GM18499 (cell line): ENCODE measurements around the gene NEGR1.

ENCODE experiments used
- ATAC-seq: cut with Tn5 transposase; IDR thresholded peaks from one replicate; pipeline ENCODE4 v1.9.1; 2021; ENCODE audit warnings: moderate number of reproducible peaks; ENCODE audit not compliant: insufficient read depth, unreplicated experiment

NEGR1 gene

DNA sequence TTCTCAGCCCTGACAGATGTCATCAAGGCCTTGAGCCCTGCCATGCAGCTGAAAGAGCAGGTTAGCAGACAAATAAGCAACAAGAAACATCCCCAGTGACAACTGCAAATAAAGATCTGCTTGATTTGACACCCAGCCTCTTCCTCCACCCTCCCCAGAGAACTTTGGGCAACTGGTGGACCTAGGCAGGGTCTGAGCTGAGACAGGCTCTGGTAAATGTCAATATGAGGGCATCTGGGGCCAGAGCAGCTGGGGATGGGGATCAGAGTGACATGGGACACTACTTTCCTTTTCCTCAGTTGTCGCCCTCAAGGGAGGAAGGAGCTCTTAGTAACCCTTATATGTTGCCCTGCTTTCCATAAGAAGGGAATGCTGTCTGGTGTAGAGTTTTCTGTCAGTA lies 544.1 kb downstream of the NEGR1 start:
- ATAC-seq, result no peak

DNA sequence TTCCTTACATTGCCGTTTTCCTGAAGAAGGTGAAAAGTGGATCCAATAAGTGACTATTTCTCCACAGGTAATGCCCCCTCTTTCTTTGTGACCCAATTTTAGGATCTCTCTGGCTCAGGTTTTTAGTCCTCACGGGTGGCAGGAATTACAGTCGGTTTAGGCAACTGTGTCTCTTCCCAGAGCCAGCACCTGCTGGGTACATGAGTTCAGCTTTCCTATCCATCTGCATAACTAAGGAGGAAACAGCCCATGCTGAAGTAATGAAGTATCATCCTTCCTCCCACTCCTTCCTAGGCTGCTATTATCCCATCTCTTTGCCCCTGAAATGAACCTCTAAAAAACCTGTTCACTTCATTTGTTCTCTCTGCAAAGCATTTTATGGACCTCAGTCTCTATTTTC lies 544.6 kb downstream of the NEGR1 start:
- no peak for ATAC-seq

DNA sequence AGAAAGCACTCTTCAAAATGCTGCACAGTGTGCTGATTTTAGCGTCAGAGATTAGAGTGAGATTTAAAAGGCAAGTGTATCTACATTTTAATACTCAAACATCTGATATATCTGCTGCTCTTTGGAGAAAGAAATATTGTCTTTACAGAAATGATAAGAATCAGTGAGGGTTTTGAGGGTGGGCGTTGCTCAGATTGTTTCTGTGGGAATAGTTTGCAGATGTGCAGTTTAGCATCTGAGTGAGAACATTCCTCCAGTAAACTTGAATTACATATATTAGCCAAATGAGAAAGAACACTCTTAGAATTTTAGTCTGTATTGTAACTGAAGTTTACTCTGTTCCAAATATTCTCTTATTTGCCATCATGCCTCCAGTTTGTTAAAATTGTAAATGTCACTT lies 549.2 kb downstream of the NEGR1 start:
- ATAC-seq, result no peak

DNA sequence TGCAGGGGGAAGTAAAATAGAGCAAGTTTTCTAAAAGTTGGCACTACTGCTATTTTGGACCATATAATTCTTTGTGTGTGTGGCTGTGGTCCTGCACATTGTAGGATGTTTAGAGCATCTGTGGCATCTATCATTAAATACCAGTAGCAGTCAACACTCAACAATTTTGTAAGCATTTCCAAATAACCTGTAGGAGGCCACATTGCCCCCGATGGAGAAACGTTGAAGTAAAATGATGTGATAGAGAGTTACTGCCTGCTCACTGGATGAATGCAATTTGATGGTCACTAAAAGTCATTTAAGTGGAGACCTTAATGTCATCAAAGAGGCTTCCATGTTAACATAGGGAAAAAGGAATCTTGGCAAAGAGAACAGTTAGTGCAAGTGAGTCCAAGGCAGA lies 560.8 kb downstream of the NEGR1 start:
- no peak for ATAC-seq

DNA sequence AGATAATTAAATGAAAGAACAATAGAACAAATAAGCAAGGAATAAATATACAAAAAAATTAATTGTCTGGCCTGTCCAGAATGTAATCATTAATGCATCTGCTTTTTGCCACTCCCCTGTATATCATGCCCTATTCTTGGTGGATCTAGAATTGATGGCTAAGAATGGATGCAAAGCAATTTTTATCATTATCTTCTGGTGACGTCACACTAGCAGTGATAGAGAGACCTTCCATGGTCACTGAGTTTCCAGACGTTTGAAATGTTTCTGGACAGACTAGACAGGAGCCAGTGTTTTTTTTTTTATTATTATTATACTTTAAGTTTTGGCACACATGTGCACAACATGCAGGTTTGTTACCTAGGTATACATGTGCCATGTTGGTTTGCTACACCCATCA lies 563.0 kb downstream of the NEGR1 start:
- ATAC-seq, result no peak

DNA sequence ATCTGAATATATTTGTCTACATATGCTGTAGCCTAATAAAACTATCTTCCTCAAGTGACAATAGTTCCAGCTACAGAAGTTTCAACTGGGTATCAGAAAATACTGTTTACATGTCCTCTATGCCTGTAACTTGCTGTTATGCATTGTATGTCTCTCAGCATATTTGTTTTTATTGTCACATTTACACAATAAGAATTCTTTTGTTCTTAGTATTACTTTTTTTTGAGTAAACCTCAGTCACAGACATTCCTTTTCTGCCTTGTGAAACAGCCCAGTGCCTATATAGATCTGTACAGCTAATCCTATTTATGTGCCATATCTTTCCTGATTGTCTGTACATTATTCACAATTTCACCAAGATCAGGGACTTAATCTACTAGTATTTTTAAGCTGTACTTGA lies 565.2 kb downstream of the NEGR1 start:
- ATAC-seq, result no peak

DNA sequence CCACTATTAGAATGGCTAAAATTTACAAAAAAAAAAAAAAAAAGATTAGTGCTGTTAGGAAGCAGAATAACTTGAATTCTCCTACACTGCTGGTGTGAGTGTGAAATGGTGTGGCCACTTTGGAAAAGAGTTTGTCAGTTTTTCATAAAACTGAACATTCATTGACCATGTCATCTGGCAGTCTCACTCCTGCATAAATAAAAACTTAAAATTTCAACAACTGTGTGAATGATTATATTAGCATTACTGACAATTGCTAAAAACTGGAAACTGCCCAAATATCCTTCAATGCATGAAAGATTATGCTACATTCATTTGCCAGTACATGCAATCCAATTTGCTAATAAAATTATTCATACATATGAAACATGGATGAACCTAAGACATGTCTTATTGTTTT lies 570.9 kb downstream of the NEGR1 start:
- ATAC-seq, result no peak

DNA sequence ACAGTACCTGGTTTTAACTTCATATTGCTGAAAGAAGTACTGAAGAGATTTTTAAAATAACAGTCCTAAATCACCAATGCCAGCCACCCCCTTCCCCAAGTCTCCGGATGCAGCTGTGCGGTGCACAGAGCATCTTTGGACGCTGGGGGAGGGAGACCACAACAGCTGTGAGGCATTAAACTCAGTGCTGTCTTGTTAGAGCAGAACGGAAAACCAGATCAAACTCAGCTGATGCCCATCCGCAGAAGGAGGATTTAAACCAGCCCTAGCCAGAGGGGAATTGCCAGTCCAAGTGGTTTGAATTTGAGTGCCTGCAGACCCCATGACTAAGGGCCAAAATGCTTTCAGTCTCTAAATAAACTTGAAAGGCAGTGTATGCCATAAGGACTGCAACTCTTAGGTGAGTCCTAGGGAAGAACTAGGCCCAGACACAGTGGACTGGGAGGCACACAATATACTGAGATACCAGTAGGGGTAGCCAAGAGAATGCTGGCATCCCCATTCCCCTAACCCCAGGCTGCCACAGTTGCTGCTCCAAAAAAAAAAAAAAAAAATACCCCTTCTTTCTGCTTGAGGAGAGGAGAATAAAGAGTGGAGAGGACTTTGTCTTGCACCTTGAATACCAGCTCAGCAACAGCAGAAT lies 576.2 kb downstream of the NEGR1 start:
- no peak for ATAC-seq

DNA sequence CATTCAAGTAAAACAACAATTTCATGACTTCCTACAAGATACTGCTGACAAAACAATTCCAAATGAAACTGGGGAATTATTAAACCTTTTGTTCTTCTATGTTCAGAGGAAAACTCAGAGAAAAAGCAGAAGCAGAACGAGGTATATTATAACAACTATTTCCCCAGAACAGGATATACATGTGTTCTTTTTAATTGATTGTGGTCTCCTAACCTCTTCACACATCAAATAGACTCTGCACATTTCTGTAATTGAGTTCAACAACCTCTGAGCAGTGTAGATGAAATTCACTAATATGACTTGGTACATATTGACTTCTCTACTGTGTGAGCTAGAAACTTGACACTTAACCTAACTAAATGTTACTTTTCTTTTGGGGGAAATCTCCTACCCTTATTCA lies 584.2 kb downstream of the NEGR1 start:
- no peak for ATAC-seq

DNA sequence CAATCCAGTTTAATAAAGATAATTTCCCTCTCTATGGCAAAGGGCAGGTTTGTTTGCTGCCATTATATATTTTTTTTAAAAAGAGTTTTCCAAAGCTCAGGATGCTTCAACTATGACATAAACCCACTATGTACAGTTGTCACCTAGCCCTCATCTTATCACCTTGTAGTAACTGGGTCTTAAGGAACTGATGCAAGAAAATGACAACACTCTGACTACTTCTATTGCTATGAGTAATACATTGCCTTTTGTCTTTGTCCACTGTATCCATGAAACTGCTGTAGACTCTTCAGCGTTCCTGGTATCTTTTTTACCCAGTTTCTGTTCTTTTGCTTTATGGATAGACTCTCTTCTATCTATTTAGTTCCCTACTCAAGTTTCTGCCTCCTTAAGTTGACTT lies 586.5 kb downstream of the NEGR1 start:
- no peak for ATAC-seq

DNA sequence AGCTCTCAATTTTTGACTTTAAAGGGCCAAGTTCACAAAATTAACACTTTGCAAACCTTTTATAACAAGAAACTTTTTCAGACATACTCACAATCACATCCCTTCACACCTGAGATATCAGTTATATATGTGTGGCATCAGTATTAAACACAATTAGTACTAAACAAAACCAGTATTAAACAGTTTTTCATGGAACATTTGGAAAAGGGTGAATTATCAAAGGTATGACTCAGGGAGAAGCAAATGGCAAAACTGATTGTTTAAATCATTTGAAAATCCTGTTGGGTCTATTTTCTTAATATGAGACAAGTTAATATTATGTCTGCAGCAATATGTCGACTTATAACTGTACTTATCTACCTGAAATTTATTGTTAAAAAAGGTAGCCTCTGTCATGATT lies 587.3 kb downstream of the NEGR1 start:
- ATAC-seq, result no peak

DNA sequence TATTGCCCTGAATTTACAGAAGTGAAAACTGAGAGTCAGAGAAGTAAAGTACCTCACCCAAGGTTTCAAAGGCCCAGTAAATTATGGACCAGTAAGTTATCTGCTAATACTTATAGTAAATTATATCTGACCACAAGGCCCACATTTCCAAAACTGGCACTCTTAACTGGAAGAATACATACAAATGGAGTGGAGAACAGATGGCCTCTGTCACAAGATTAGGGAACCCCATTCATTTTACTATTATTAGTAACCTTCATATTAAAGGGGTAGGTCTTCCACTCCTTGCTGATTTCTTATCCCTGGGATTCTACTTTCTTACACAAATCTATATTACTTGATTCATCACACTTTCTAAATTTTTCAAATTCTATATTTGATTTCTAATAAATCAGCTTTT lies 588.8 kb downstream of the NEGR1 start:
- ATAC-seq, result no peak

DNA sequence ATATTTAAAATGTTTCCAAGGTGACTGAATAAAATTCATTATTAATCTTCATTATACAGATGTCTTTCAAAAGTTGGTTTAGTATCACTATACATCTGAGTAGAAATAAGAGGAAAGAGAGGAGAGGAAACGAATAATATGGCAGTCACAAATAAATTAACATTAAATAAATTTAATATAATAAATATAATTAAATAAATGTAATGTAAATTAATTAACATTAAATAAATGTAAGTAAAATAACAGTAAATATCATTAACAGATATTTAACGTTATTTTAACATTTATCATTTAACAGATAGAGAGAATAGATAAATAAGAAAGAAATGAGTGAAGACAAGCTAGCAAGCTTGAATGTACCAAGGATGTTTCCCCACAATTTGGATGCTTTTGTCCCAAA lies 592.7 kb downstream of the NEGR1 start:
- no peak for ATAC-seq

DNA sequence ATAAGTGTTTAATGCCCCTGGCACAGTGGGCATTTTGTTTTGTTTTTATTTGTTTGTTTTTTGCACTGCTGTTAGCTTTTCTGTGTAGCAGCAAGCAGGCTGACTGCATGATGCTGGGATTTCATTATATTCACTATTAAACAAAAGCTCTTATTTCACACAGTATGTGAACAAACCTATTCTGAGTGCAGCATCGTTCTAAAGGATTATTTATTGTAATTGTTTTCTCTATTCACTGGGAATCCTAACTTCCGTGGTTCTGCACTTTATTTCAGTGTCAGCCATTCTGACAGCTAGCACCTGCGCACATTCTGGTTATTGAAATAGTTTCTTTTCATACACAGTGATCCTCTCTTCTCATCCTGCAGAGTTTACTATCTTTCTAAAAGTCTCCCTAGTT lies 595.0 kb downstream of the NEGR1 start:
- no peak for ATAC-seq

DNA sequence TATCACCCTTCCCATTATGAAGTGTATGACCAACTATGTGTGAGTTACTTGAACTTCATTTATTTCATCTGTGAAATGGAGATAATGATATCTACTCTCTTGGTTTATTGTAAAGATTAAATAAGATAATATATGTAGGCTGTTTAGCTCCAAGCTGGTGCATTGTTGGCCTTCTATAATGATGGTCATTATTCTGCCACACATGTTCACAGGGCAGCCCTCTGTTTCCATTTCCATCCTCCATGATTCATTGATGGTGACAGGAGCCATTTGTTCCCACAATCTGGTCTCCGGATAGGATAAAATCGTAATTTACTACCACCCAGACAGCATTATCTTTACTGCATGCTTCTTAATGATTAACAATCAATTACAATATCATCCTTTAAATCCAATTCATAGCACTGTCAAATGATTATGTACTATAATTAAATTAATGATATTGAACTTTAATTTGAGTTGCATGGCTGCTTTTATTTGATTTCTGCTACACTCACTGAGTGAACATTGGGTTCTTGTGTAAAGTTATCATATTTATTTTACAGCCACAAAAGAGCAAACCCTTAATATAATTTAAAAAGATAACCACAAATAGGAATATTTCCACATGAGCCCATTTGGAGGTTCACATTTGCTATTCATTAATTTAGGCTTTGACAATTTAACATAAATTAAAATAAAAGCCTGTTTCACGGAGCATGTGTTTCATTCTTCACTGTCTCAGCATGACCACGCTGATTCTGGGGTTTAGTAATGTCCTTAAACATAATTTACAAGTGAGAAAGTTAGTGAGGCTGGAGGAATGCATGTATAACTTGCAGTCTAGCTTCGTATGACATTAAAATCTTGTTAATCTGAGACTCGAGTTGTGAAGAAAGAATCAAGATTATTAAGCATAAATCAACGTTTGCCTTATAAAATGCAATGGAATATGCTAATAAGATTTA lies 605.1 kb downstream of the NEGR1 start:
- no peak for ATAC-seq

DNA sequence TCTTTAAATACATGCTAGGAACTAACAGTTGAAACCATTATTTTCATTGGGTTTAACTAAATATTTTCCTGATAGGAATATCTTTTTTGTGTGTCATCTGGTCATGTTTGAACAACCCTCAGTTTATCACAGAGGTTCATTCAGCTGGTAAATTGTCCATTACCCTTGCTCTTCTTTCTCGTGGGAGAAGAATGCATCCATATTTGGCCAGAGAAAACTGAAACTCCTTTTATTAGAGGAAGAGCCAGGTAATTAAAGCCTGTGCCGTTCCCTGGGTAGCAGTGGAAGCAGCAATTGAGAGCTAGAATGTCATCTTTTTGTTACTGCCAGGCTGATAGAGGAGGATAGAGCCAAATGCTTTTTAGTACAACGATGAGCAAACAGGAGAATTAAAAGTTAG lies 614.3 kb downstream of the NEGR1 start:
- ATAC-seq, result no peak

DNA sequence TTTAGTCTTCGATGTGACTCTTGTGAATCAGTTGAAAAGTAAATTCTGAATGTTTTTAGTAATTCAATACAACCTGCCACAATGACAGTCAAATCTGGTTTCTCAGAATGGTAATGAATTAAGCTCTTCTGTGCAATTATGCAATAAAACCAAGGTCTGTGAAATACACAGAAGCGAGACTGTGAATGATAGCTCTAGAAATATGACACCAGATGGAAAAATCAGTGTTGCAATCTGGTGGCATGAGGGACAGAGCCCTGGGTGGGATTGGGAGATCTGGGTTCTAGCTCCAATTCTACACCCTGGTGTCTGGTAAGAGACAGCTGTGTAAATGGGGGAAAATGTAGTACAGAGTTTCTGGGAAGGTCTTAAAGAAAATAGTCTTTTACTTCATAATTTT lies 615.1 kb downstream of the NEGR1 start:
- ATAC-seq, result no peak

DNA sequence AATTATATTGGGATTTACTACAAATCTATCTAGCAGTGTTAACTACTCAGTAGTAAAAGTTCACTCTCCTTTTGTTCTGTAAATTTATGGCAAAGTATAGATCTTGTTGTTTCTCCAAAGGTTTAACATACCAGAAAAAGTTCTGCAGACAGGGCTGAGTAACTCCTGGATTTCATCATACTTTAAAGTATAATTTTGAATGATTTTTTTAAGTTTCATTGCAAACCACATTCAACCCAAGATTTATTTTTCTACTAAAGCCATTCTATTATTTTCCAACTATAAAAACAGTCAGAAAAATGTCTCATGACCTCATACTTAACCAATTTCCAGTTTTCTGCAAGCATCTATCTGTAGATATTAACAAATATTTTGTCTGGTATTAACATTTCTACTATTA lies 615.7 kb downstream of the NEGR1 start:
- no peak for ATAC-seq

DNA sequence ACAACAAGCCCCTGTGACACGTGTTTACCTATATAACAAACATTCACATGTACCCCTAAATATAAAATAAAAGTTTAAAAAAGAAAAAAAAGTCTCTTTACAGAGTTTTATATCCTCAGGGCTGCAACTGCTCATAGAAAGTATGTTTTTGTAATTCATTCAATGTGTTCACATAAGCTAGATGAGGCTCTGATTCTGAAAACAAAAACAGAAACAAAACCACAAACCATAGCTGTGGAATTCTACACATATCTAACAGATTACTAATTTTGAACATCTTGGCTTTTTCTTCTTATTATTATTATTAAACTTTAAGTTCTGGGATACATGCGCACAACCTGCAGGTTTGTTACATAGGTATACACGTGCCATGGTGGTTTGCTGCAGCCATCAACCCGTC lies 621.9 kb downstream of the NEGR1 start:
- ATAC-seq, result no peak

DNA sequence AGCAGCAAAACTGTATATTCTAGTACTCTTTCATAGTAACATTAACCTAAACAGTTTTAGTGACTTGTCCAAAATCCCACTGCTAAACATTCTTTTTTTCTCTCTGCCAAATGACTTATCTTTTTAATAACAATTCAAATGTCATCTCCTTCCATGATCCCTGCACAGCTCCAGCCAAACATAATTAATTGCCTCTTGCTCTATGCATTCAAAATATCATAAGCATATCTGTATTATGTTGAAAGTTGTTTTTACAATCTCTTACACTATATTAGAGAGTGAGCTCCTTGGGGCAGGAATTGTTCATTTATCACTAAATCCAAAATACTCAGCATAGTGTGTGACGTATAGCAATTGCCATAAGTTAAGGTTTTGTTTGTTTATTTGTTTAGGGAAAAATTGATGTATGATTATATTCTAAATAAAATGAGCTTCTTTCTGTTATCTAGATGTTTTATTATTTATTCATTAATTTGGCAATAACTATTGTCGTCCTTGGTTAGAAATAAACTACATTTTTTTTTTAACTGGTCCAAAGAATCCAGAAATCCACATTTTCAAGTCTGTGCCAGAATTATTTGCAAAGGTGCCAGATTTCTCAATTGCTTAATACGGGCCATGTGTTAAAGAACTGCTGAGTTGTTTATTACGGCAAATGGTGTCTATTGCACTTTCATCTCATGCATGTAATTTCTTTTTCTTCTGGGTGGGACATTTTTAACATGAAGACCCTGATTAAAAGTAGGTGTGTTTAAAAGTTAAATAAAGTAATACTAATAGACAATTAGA lies 624.3 kb downstream of the NEGR1 start:
- ATAC-seq, result no peak

DNA sequence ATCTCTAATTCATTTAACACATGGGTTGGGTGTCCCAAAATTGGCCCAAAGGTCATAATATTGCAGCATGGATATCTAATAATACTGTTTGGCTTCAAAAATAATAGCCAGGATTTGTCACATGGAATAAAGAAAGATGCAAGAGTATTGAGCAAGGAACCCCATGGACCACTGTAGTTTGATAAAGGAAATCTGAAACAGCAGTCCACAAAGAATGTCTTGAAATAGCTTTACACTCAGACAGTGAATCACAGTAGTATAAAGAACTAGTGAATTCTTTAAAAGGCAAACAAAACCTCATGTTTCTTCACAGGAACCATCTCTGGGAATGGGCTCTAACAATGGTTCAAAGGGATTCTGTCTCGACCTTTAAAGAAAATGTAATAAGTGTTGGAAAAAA lies 625.4 kb downstream of the NEGR1 start:
- ATAC-seq, result no peak
